Measurements from ENCODE around the gene SLC6A7. TPM values are rescaled to one million over a fixed set of nuclear protein-coding genes. Genes with fewer than 3 reads are reported as not detected.

SLC6A7 gene
- total RNA-seq, 2 donors from 2014 or later: 5.0 to 24.9 TPM

GRCh38 chr5:150180241-150181026, 9.4 kb upstream of the SLC6A7 start:
- intact Hi-C loops (cut with DNase I): no loop called here
- no peak overlapping the region for H3K4me3 ChIP-seq
- H3K9me3 ChIP-seq: no peaks in the 10 kb centered on the region
- no peak for TF ChIP-seq CTCF (IDR thresholded peaks at IDR 0.05)
- H3K9ac ChIP-seq (ENCODE audit: low read depth in 2 of 2, low read length in 2 of 2): peak overlapping the region; percentile 46 to 74
- H3K36me3 ChIP-seq: no peaks in the 10 kb centered on the region
- peak; percentile 82 for DNase-seq
- peak overlapping the region; percentile 91 for H3K27ac ChIP-seq
- H3K27me3 ChIP-seq: no peaks in the 10 kb centered on the region
- peaks cover 48% of the 10 kb centered on the region for H3K4me1 ChIP-seq

- no peak for TF ChIP-seq CTCF (IDR thresholded peaks at IDR 0.05)
- H3K9ac ChIP-seq (ENCODE audit: low read depth in 2 of 2, low read length in 2 of 2): peak overlapping the region in 1 of 2 donors; percentile 74
- no peaks in the 10 kb centered on the region for H3K36me3 ChIP-seq
- no peaks in the 10 kb centered on the region for H3K27me3 ChIP-seq
- peak overlapping the region; percentile 91 for H3K27ac ChIP-seq
- peaks cover 53% of the 10 kb centered on the region for H3K4me1 ChIP-seq
- H3K4me3 ChIP-seq: no peak overlapping the region
- intact Hi-C loops (cut with DNase I): no loop called here
- peak; percentile 74 for DNase-seq
- H3K9me3 ChIP-seq: no peaks in the 10 kb centered on the region
These were observed 8.8 kb upstream of the SLC6A7 start for GRCh38 chr5:150181027-150181426.

- no peak overlapping the region for H3K4me3 ChIP-seq
- H3K27me3 ChIP-seq: no peaks in the 10 kb centered on the region
- H3K9me3 ChIP-seq: no peaks in the 10 kb centered on the region
- peak; percentile 28 for DNase-seq
- H3K4me1 ChIP-seq: peaks cover 54% of the 10 kb centered on the region
- peak overlapping the region in 1 of 2 donors; percentile 74 for H3K9ac ChIP-seq (ENCODE audit: low read depth in 2 of 2, low read length in 2 of 2)
- TF ChIP-seq CTCF (IDR thresholded peaks at IDR 0.05): no peak
- no peaks in the 10 kb centered on the region for H3K36me3 ChIP-seq
- intact Hi-C loops (cut with DNase I): no loop called here
- H3K27ac ChIP-seq: peak overlapping the region; percentile 91
These were observed 7.9 kb upstream of the SLC6A7 start for GRCh38 chr5:150181766-150182545.

GRCh38 chr5:150182774-150183173, 7.1 kb upstream of the SLC6A7 start:
- intact Hi-C loops (cut with DNase I): no loop called here
- Histone ChIP-seq H3K4me1 (peaks cover 54% of the 10 kb centered on the region), H3K9me3 (no peaks in the 10 kb centered on the region), H3K4me3 (no peak overlapping the region), H3K36me3 (no peaks in the 10 kb centered on the region), H3K9ac (ENCODE audit: low read depth in 2 of 2, low read length in 2 of 2) (peak overlapping the region in 1 of 2 donors; percentile 74), H3K27me3 (no peaks in the 10 kb centered on the region), H3K27ac (peak overlapping the region; percentile 91)
- DNase-seq: peak; percentile 37
- TF ChIP-seq CTCF (IDR thresholded peaks at IDR 0.05): no peak

- Histone ChIP-seq H3K4me1 (peaks cover 61% of the 10 kb centered on the region), H3K36me3 (no peaks in the 10 kb centered on the region), H3K27ac (peak overlapping the region; percentile 91), H3K9me3 (no peaks in the 10 kb centered on the region), H3K27me3 (no peaks in the 10 kb centered on the region), H3K9ac (ENCODE audit: low read depth in 2 of 2, low read length in 2 of 2) (peak overlapping the region in 1 of 2 donors; percentile 74), H3K4me3 (no peak overlapping the region)
- no peak for DNase-seq
- intact Hi-C loops (cut with DNase I): no loop called here
- TF ChIP-seq CTCF (IDR thresholded peaks at IDR 0.05): no peak
These were observed 6.4 kb upstream of the SLC6A7 start for GRCh38 chr5:150183436-150183835.

Measured in colonic mucosa (tissue), 4 donors.